HG02759 (cell line): ENCODE data around the gene SLC24A3.

Source experiments
- ATAC-seq: cut with Tn5 transposase; IDR thresholded peaks from one replicate; pipeline ENCODE4 v1.9.1; 2021; ENCODE audit warnings: mild to moderate bottlenecking, moderate library complexity; ENCODE audit not compliant: unreplicated experiment

Gene SLC24A3

GRCh38 chr20:19451231-19451922 is 238.9 kb downstream of the SLC24A3 start:
- no peak for ATAC-seq

GRCh38 chr20:19451923-19452295 is 239.5 kb downstream of the SLC24A3 start:
- no peak for ATAC-seq

GRCh38 chr20:19453410-19453809 is 241.0 kb downstream of the SLC24A3 start:
- no peak for ATAC-seq

GRCh38 chr20:19453862-19454261 is 241.4 kb downstream of the SLC24A3 start:
- ATAC-seq = no peak

- ATAC-seq = no peak
These were observed 244.4 kb downstream of the SLC24A3 start for GRCh38 chr20:19456595-19457395.

GRCh38 chr20:19457611-19458010 is 245.2 kb downstream of the SLC24A3 start:
- no peak for ATAC-seq

- no peak for ATAC-seq
These were observed 247.9 kb downstream of the SLC24A3 start for GRCh38 chr20:19460386-19460785.

GRCh38 chr20:19462491-19462890 is 250.0 kb downstream of the SLC24A3 start:
- no peak for ATAC-seq

- no peak for ATAC-seq
These were observed 251.2 kb downstream of the SLC24A3 start for GRCh38 chr20:19463597-19463996.

- no peak for ATAC-seq
These were observed 253.1 kb downstream of the SLC24A3 start for GRCh38 chr20:19465536-19465935.

GRCh38 chr20:19466206-19466928 is 253.9 kb downstream of the SLC24A3 start:
- no peak for ATAC-seq

GRCh38 chr20:19473216-19473921 is 260.9 kb downstream of the SLC24A3 start:
- ATAC-seq = no peak

GRCh38 chr20:19473922-19474286 is 261.5 kb downstream of the SLC24A3 start:
- ATAC-seq = no peak

GRCh38 chr20:19478320-19478895 is 266.0 kb downstream of the SLC24A3 start:
- no peak for ATAC-seq

GRCh38 chr20:19482726-19483125 is 270.3 kb downstream of the SLC24A3 start:
- no peak for ATAC-seq

GRCh38 chr20:19483309-19483708 is 270.9 kb downstream of the SLC24A3 start:
- no peak for ATAC-seq

GRCh38 chr20:19486446-19486845 is 274.0 kb downstream of the SLC24A3 start:
- ATAC-seq = no peak

GRCh38 chr20:19487420-19487819 is 275.0 kb downstream of the SLC24A3 start:
- ATAC-seq = no peak

- no peak for ATAC-seq
These were observed 278.8 kb downstream of the SLC24A3 start for GRCh38 chr20:19491241-19491640.

GRCh38 chr20:19492116-19492515 is 279.7 kb downstream of the SLC24A3 start:
- no peak for ATAC-seq
